Activated CD4-positive, alpha-beta T cell treated with anti-CD3 and anti-CD28 coated beads for 36 hours (primary cell): ENCODE measurements around the gene SCAP. TPM values are rescaled to one million over a fixed set of nuclear protein-coding genes. Genes with fewer than 3 reads are reported as not detected.

Source experiments
- ATAC-seq: fragments of 200-7000 bp; cut with Tn5 transposase; one replicate; pipeline ENCODE4 v1.10.0; 2021; ENCODE audit warnings: mild to moderate bottlenecking, moderate library complexity
- CTCF ChIA-PET: fragments of 350-600 bp; sonication (Branson Sonifier 250); formaldehyde crosslinking; loops from one replicate; lab custom pipeline; 2021; ENCODE audit warnings: antibody characterized with exemption; lab: Charles Lee
- POLR2A ChIA-PET: fragments of 350-600 bp; sonication (Branson Sonifier 250); formaldehyde crosslinking; loops from one replicate; lab custom pipeline; 2021; ENCODE audit warnings: antibody characterized with exemption, inconsistent platforms; lab: Charles Lee
- DNase-seq: peaks from one replicate; pipeline ENCODE4 v3.0.0-alpha.2; 2020
- H3K27ac Mint-ChIP-seq: one replicate; pipeline ENCODE4 v1.8.0; 2021; ENCODE audit warnings: mixed read lengths
- H3K27me3 Mint-ChIP-seq: one replicate; pipeline ENCODE4 v1.8.0; 2021; ENCODE audit warnings: mixed read lengths
- H3K36me3 Mint-ChIP-seq: one replicate; pipeline ENCODE4 v1.8.0; 2021; ENCODE audit warnings: low read depth, mixed read lengths
- H3K4me1 Mint-ChIP-seq: one replicate; pipeline ENCODE4 v1.8.0; 2021; ENCODE audit warnings: mixed read lengths
- H3K4me3 Mint-ChIP-seq: one replicate; pipeline ENCODE4 v1.8.0; 2021; ENCODE audit warnings: mild to moderate bottlenecking, moderate library complexity, mixed read lengths
- H3K9me3 Mint-ChIP-seq: one replicate; pipeline ENCODE4 v1.8.0; 2021; ENCODE audit warnings: low read depth, mixed read lengths
- intact Hi-C, 2 experiments: fragments of 100-400 bp; cut with DNase I in 1 of 2; cut with micrococcal nuclease in 1 of 2; formaldehyde crosslinking; loops; one replicate each; pipeline versions ENCODE4 v1.14.2 to v1.15.1; 2022 to 2024; cut with DNase I, micrococcal nuclease
- total RNA-seq, 2 experiments: library from RNA; stranded (reverse); gene quantifications; one replicate each; pipeline ENCODE4 v1.2.3, GENCODE V29; 2021

Gene SCAP
- total RNA-seq, 2 experiments from 2014 or later = 44.5 to 51.2 TPM

- Mint-ChIP-seq H3K27me3 (no peaks in the 10 kb centered on the region), H3K36me3 (peaks cover 7% of the 10 kb centered on the region), H3K9me3 (no peaks in the 10 kb centered on the region), H3K27ac (no peak overlapping the region), H3K4me1 (peaks cover 10% of the 10 kb centered on the region), H3K4me3 (no peak overlapping the region)
- DNase-seq (no peak), ATAC-seq (no peak)
- CTCF ChIA-PET = interaction anchor here (1.5 to 6.7 kb wide), 2 partner anchors 52 to 60 kb away, joined by 3 to 83 read pairs; partner anchors contain the start of gene SCAP
- intact Hi-C loops = loop anchor here in 1 of 2 experiments (5.0 kb wide), 1 partner anchor 359 kb away; the partner anchor contains the start of gene SMARCC1
- POLR2A ChIA-PET = interaction anchor here (0.6 to 1.0 kb wide), 2 partner anchors 52 to 80 kb away, joined by 3 to 4 read pairs; partner anchors contain the start of gene SCAP
Observed at GRCh38 chr3:47423548-47424145, 52.1 kb downstream of the SCAP start.

GRCh38 chr3:47422743-47423142 is 53.0 kb downstream of the SCAP start:
- intact Hi-C loops = loop anchor here in 1 of 2 experiments (5.0 kb wide), 1 partner anchor 360 kb away; the partner anchor contains the start of gene SMARCC1
- peaks cover 7% of the 10 kb centered on the region for H3K36me3 Mint-ChIP-seq
- ATAC-seq = no peak
- DNase-seq = no peak
- H3K9me3 Mint-ChIP-seq = no peaks in the 10 kb centered on the region
- ChIA-PET POLR2A (no interaction called here), CTCF (interaction anchor here (0.6 to 6.7 kb wide), 4 partner anchors 49 to 367 kb away, joined by 3 to 83 read pairs (median 7); partner anchors contain the start of gene SCAP)
- H3K27ac Mint-ChIP-seq = peak overlapping the region; percentile 99
- H3K4me1 Mint-ChIP-seq = peaks cover 10% of the 10 kb centered on the region
- H3K4me3 Mint-ChIP-seq = no peak overlapping the region
- no peaks in the 10 kb centered on the region for H3K27me3 Mint-ChIP-seq

GRCh38 chr3:47421741-47422649 is 53.7 kb downstream of the SCAP start:
- intact Hi-C loops = loop anchor here (1.0 to 5.0 kb wide), 9 partner anchors 42 to 381 kb away; partner anchors contain the start of genes ELP6 (in 2 of the 2), DHX30 (in 1 of the 2), SCAP (in 1 of the 2) and SMARCC1 (in 1 of the 2)
- no peak for ATAC-seq
- peak overlapping the region; percentile 99 for H3K27ac Mint-ChIP-seq

GRCh38 chr3:47420511-47421484 is 54.9 kb downstream of the SCAP start:
- ChIA-PET CTCF (interaction anchor here (0.6 to 6.7 kb wide), 28 partner anchors 9 to 1549 kb away, joined by 3 to 83 read pairs (median 3); partner anchors contain the start of genes PTPN23, SCAP and SETD2), POLR2A (interaction anchor here (0.6 to 1.3 kb wide), 3 partner anchors 21 to 55 kb away, joined by 3 to 7 read pairs (median 4); partner anchors contain the start of genes PTPN23 and SCAP)
- Mint-ChIP-seq H3K36me3 (peaks cover 16% of the 10 kb centered on the region), H3K4me3 (peak overlapping the region; percentile 17), H3K9me3 (no peaks in the 10 kb centered on the region), H3K4me1 (peaks cover 10% of the 10 kb centered on the region), H3K27me3 (no peaks in the 10 kb centered on the region), H3K27ac (peak overlapping the region; percentile 99)
- ATAC-seq (peak; percentile 97), DNase-seq (peak; percentile 95)
- intact Hi-C loops = loop anchor here (1.0 to 5.0 kb wide), 9 partner anchors 40 to 383 kb away; partner anchors contain the start of genes ELP6 (in 2 of the 2), DHX30 (in 1 of the 2), SCAP (in 1 of the 2) and SMARCC1 (in 1 of the 2)

More at GRCh38 chr3:47421741-47422649, 53.7 kb downstream of the SCAP start:
- H3K4me3 Mint-ChIP-seq = no peak overlapping the region
- peaks cover 8% of the 10 kb centered on the region for H3K36me3 Mint-ChIP-seq
- no peaks in the 10 kb centered on the region for H3K9me3 Mint-ChIP-seq
- POLR2A ChIA-PET = interaction anchor here (0.6 to 1.3 kb wide), 3 partner anchors 20 to 54 kb away, joined by 3 to 7 read pairs (median 4); partner anchors contain the start of genes PTPN23 and SCAP
- DNase-seq = peak; percentile 57
- CTCF ChIA-PET = interaction anchor here (0.6 to 6.7 kb wide), 20 partner anchors 10 to 1548 kb away, joined by 3 to 83 read pairs (median 4); partner anchors contain the start of genes SCAP and SETD2
- no peaks in the 10 kb centered on the region for H3K27me3 Mint-ChIP-seq
- H3K4me1 Mint-ChIP-seq = peaks cover 10% of the 10 kb centered on the region

GRCh38 chr3:47420044-47420430 is 55.7 kb downstream of the SCAP start:
- intact Hi-C loops = loop anchor here in 1 of 2 experiments (2.0 to 5.0 kb wide), 3 partner anchors 47 to 362 kb away; partner anchors contain the start of genes ELP6 and SMARCC1
- ATAC-seq (no peak), DNase-seq (no peak)
- CTCF ChIA-PET = interaction anchor here (0.9 to 6.7 kb wide), 6 partner anchors 22 to 375 kb away, joined by 3 to 83 read pairs (median 8); partner anchors contain the start of genes PTPN23, SCAP and SETD2
- Mint-ChIP-seq H3K27me3 (no peaks in the 10 kb centered on the region), H3K4me3 (no peak overlapping the region), H3K36me3 (peaks cover 19% of the 10 kb centered on the region), H3K27ac (no peak overlapping the region), H3K4me1 (peaks cover 10% of the 10 kb centered on the region), H3K9me3 (no peaks in the 10 kb centered on the region)
- POLR2A ChIA-PET = no interaction called here

GRCh38 chr3:47419083-47420043 is 56.4 kb downstream of the SCAP start:
- ATAC-seq (no peak), DNase-seq (no peak)
- H3K4me1 Mint-ChIP-seq = peaks cover 10% of the 10 kb centered on the region
- no peak overlapping the region for H3K4me3 Mint-ChIP-seq
- no peak overlapping the region for H3K27ac Mint-ChIP-seq
- no peaks in the 10 kb centered on the region for H3K9me3 Mint-ChIP-seq
- H3K36me3 Mint-ChIP-seq = peaks cover 20% of the 10 kb centered on the region
- ChIA-PET CTCF (interaction anchor here (0.5 to 6.7 kb wide), 8 partner anchors 9 to 1603 kb away, joined by 3 to 83 read pairs (median 3); partner anchors contain the start of genes PTPN23 and SCAP), POLR2A (no interaction called here)
- no peaks in the 10 kb centered on the region for H3K27me3 Mint-ChIP-seq
- intact Hi-C loops = loop anchor here in 1 of 2 experiments (2.0 to 5.0 kb wide), 3 partner anchors 47 to 363 kb away; partner anchors contain the start of genes ELP6 and SMARCC1

GRCh38 chr3:47418167-47419082 is 57.3 kb downstream of the SCAP start:
- ChIA-PET CTCF (interaction anchor here (0.5 to 6.7 kb wide), 6 partner anchors 10 to 1604 kb away, joined by 3 to 83 read pairs (median 3); partner anchors contain the start of gene SCAP), POLR2A (no interaction called here)
- no peaks in the 10 kb centered on the region for H3K27me3 Mint-ChIP-seq
- no peaks in the 10 kb centered on the region for H3K9me3 Mint-ChIP-seq
- H3K4me1 Mint-ChIP-seq = peaks cover 10% of the 10 kb centered on the region
- DNase-seq (no peak), ATAC-seq (no peak)
- H3K4me3 Mint-ChIP-seq = no peak overlapping the region
- peaks cover 20% of the 10 kb centered on the region for H3K36me3 Mint-ChIP-seq
- no peak overlapping the region for H3K27ac Mint-ChIP-seq
- intact Hi-C loops = no loop called here

GRCh38 chr3:47416041-47416440 is 59.7 kb downstream of the SCAP start:
- Mint-ChIP-seq H3K9me3 (no peaks in the 10 kb centered on the region), H3K36me3 (peaks cover 28% of the 10 kb centered on the region), H3K4me1 (no peaks in the 10 kb centered on the region), H3K27ac (no peak overlapping the region), H3K4me3 (no peak overlapping the region), H3K27me3 (no peaks in the 10 kb centered on the region)
- DNase-seq (no peak), ATAC-seq (no peak)
- POLR2A ChIA-PET = no interaction called here
- intact Hi-C loops = no loop called here
- CTCF ChIA-PET = interaction anchor here (0.7 kb wide), 1 partner anchor 20 kb away, joined by 3 read pairs; no protein-coding TSS in a partner anchor
